Prostate gland (tissue), 2 donors: ENCODE results near the gene MRO.

Experiments
- POLR2A ChIP-seq: fragments of 450-650 bp; IDR thresholded peaks from one replicate; pipeline ENCODE4 v1.6.1; 2016; ENCODE audit warnings: antibody characterized with exemption, mild to moderate bottlenecking
- TF ChIP-seq, protein P1 (sequence below), 4 experiments: fragments of 200-600 bp in 2 of 4; fragments of 450-650 bp in 2 of 4; sonication (generic) in 2 of 4; IDR thresholded peaks; 1 replicate in 3 of 4; 2 replicates in 1 of 4; pipeline ENCODE4 v1.5.1; 2016 to 2019; ENCODE audit warnings: antibody characterized with exemption in 4 of 4, mild to moderate bottlenecking in 2 of 4, moderate library complexity in 2 of 4

DNA sequence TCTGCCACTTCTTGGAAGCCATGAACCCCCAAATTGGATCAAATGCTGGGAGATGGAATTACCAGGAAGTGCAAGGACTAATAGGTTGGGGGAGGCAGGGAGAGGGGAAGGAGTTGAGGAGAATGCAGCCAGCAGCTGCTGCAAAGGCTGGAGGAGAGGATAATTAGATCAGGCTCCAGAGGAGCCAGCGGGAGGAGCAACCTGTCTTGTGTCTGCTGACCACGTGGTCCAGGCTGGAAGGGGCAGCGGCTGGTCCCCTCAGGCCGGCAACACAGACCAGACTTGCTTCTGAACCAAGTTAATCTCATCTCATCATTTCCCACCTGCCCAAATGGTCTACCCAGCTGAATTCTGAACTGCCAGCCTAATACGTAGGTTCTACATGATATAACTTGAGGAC is 68.3 kb downstream of the MRO start:
- no peak for TF ChIP-seq POLR2A
- TF ChIP-seq, protein P1, sequence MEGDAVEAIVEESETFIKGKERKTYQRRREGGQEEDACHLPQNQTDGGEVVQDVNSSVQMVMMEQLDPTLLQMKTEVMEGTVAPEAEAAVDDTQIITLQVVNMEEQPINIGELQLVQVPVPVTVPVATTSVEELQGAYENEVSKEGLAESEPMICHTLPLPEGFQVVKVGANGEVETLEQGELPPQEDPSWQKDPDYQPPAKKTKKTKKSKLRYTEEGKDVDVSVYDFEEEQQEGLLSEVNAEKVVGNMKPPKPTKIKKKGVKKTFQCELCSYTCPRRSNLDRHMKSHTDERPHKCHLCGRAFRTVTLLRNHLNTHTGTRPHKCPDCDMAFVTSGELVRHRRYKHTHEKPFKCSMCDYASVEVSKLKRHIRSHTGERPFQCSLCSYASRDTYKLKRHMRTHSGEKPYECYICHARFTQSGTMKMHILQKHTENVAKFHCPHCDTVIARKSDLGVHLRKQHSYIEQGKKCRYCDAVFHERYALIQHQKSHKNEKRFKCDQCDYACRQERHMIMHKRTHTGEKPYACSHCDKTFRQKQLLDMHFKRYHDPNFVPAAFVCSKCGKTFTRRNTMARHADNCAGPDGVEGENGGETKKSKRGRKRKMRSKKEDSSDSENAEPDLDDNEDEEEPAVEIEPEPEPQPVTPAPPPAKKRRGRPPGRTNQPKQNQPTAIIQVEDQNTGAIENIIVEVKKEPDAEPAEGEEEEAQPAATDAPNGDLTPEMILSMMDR (IDR thresholded peaks at IDR 0.05): no peak
